H1 (cell line): Measurements from ENCODE around the gene ARMC10. TPM values are rescaled to one million over a fixed set of nuclear protein-coding genes. Genes with fewer than 3 reads are reported as not detected.

ENCODE experiments used
- CTCF ChIA-PET: fragments of 300-600 bp; sonication (Branson Sonifier 250); formaldehyde crosslinking; loops from one replicate; lab custom pipeline; 2021; ENCODE audit not compliant: partially characterized antibody; lab: Charles Lee
- POLR2A ChIA-PET: fragments of 300-600 bp; sonication (Branson Sonifier 250); formaldehyde crosslinking; loops from one replicate; lab custom pipeline; 2021; ENCODE audit warnings: inconsistent platforms; ENCODE audit not compliant: partially characterized antibody; lab: Charles Lee
- DNase-seq, 2 experiments: peaks; one replicate each; pipeline versions ENCODE4 v3.0.0 to v3.0.0-alpha.2; 2010 to 2022; ENCODE audit warnings: low spot score in 2 of 2, low read depth in 1 of 2, mixed read lengths in 1 of 2
- FAIRE-seq: peaks from 2 replicates; lab custom pipeline; 2011; peaks lifted over from hg19 to GRCh38; lab: Jason Lieb, UNC
- H2AFZ ChIP-seq: 2 replicates; pipeline ENCODE4 v1.8.1; 2012; ENCODE audit warnings: low read length, inconsistent platforms
- H2AK5ac ChIP-seq: 2 replicates; pipeline ENCODE4 v1.6.1; 2013; ENCODE audit warnings: low read depth, low read length
- H2BK120ac ChIP-seq: replicated peaks from 2 replicates; pipeline ENCODE3; 2013; ENCODE audit warnings: low read depth, low read length, inconsistent platforms
- H2BK12ac ChIP-seq: 2 replicates; pipeline ENCODE4 v1.6.1; 2013; ENCODE audit warnings: low read depth, low read length
- H2BK15ac ChIP-seq: 2 replicates; pipeline ENCODE4 v1.6.1; 2013; ENCODE audit warnings: low read length
- H2BK20ac ChIP-seq: 2 replicates; pipeline ENCODE4 v1.6.1; 2013; ENCODE audit warnings: low read length
- H2BK5ac ChIP-seq: 2 replicates; pipeline ENCODE4 v1.6.1; 2013; ENCODE audit warnings: low read depth, low read length
- H3K14ac ChIP-seq: 2 replicates; pipeline ENCODE4 v1.6.1; 2013; ENCODE audit warnings: inconsistent platforms; ENCODE audit not compliant: insufficient read length
- H3K18ac ChIP-seq: 2 replicates; pipeline ENCODE4 v1.6.1; 2013; ENCODE audit warnings: low read length; ENCODE audit errors: extremely low read depth
- H3K23ac ChIP-seq: 2 replicates; pipeline ENCODE4 v1.6.1; 2013; ENCODE audit warnings: inconsistent platforms; ENCODE audit not compliant: insufficient read length
- H3K23me2 ChIP-seq: 2 replicates; pipeline ENCODE4 v1.6.1; 2013; ENCODE audit warnings: low read depth, low read length
- H3K27ac ChIP-seq: 2 replicates; pipeline ENCODE4 v1.6.1; 2011; ENCODE audit warnings: low read depth, low read length, inconsistent platforms
- H3K27me3 ChIP-seq, 4 experiments: replicated peaks in 1 of 4; 1 replicate in 1 of 4; 2 replicates in 3 of 4; pipeline versions ENCODE4 v1.6.1 to v1.8.1; 2011 to 2013; ENCODE audit warnings: low read length in 3 of 4, mild to moderate bottlenecking in 3 of 4, inconsistent platforms in 2 of 4, mixed read lengths in 2 of 4, moderate library complexity in 1 of 4; ENCODE audit not compliant: control insufficient read depth in 3 of 4, insufficient read depth in 3 of 4; ENCODE audit errors: extremely low read depth in 1 of 4
- H3K36me3 ChIP-seq, 4 experiments: 2 replicates each; pipeline versions ENCODE4 v1.6.1 to v1.8.1; 2011 to 2013; ENCODE audit warnings: mild to moderate bottlenecking in 4 of 4, low read length in 3 of 4, moderate library complexity in 2 of 4, control low read depth in 1 of 4, inconsistent platforms in 1 of 4; ENCODE audit not compliant: insufficient read depth in 4 of 4, control insufficient read depth in 2 of 4
- H3K4ac ChIP-seq: replicated peaks from 2 replicates; pipeline ENCODE3; 2013; ENCODE audit warnings: low read length, low read depth, mixed read lengths, inconsistent platforms; ENCODE audit not compliant: insufficient read length
- H3K4me1 ChIP-seq, 4 experiments: replicated peaks in 1 of 4; 1 replicate in 1 of 4; 2 replicates in 3 of 4; pipeline versions ENCODE4 v1.6.1 to v1.8.1; 2011 to 2013; ENCODE audit warnings: low read length in 3 of 4, inconsistent platforms in 2 of 4, mixed read lengths in 1 of 4; ENCODE audit not compliant: insufficient read depth in 4 of 4, control insufficient read depth in 3 of 4
- H3K4me2 ChIP-seq, 2 experiments: 2 replicates each; pipeline versions ENCODE4 v1.6.1 to v1.8.1; 2011 to 2013; ENCODE audit warnings: low read depth in 2 of 2, low read length in 2 of 2, control low read depth in 1 of 2, inconsistent platforms in 1 of 2, mild to moderate bottlenecking in 1 of 2; ENCODE audit not compliant: insufficient read depth in 1 of 2
- H3K4me3 ChIP-seq, 4 experiments: fragments of 200-600, 300-600 bp in 1 of 4; sonication (generic), shearing (Covaris generic), sonication (Bioruptor Twin) in 1 of 4; 2 replicates each; pipeline versions ENCODE4 v1.5.1 to v1.8.1; 2011 to 2016; ENCODE audit warnings: low read length in 4 of 4, low read depth in 3 of 4, control low read depth in 2 of 4, inconsistent platforms in 2 of 4, mild to moderate bottlenecking in 2 of 4, mixed read lengths in 1 of 4, moderate library complexity in 1 of 4; ENCODE audit not compliant: insufficient read depth in 2 of 4; ENCODE audit errors: extremely low read depth in 1 of 4
- H3K56ac ChIP-seq: replicated peaks from 2 replicates; pipeline ENCODE3; 2013; ENCODE audit warnings: low read depth, mild to moderate bottlenecking, mixed read lengths, low read length, inconsistent platforms; ENCODE audit not compliant: insufficient read length
- H3K79me1 ChIP-seq: 2 replicates; pipeline ENCODE4 v1.6.1; 2013; ENCODE audit warnings: low read depth, low read length, control low read depth
- H3K79me2 ChIP-seq, 2 experiments: 2 replicates each; pipeline versions ENCODE4 v1.6.1 to v1.8.1; 2012 to 2013; ENCODE audit warnings: low read length in 2 of 2, mild to moderate bottlenecking in 2 of 2, inconsistent platforms in 1 of 2; ENCODE audit not compliant: insufficient read depth in 2 of 2, control insufficient read depth in 1 of 2
- H3K9ac ChIP-seq, 4 experiments: replicated peaks in 1 of 4; 1 replicate in 1 of 4; 2 replicates in 3 of 4; pipeline versions ENCODE4 v1.6.1 to v1.8.1; 2011 to 2013; ENCODE audit warnings: low read depth in 3 of 4, low read length in 3 of 4, control low read depth in 2 of 4, mild to moderate bottlenecking in 2 of 4, moderate library complexity in 2 of 4, inconsistent platforms in 1 of 4; ENCODE audit errors: extremely low read depth in 1 of 4
- H3K9me3 ChIP-seq, 2 experiments: 2 replicates each; pipeline versions ENCODE4 v1.6.1 to v1.8.1; 2012 to 2013; ENCODE audit warnings: mild to moderate bottlenecking in 2 of 2, moderate library complexity in 2 of 2, control low read depth in 1 of 2, inconsistent platforms in 1 of 2, low read depth in 1 of 2, low read length in 1 of 2, mixed read lengths in 1 of 2; ENCODE audit not compliant: insufficient read depth in 2 of 2
- H4K20me1 ChIP-seq, 2 experiments: replicated peaks in 1 of 2; 2 replicates each; pipeline versions ENCODE3 to v1.8.1; 2011 to 2013; ENCODE audit warnings: inconsistent platforms in 2 of 2, low read length in 2 of 2, mild to moderate bottlenecking in 1 of 2; ENCODE audit not compliant: insufficient read depth in 2 of 2, control insufficient read depth in 1 of 2
- H4K5ac ChIP-seq: 2 replicates; pipeline ENCODE4 v1.6.1; 2013; ENCODE audit warnings: low read length, low read depth, mixed read lengths, inconsistent platforms; ENCODE audit not compliant: insufficient read length
- H4K8ac ChIP-seq: 2 replicates; pipeline ENCODE4 v1.8.0; 2013; ENCODE audit warnings: mild to moderate bottlenecking, moderate library complexity, low read length, inconsistent platforms; ENCODE audit not compliant: insufficient read depth; ENCODE audit errors: extremely low read depth
- H4K91ac ChIP-seq: replicated peaks from 2 replicates; pipeline ENCODE3; 2013; ENCODE audit warnings: low read length, mixed read lengths, inconsistent platforms; ENCODE audit not compliant: insufficient read length
- ATF2 ChIP-seq: IDR thresholded peaks from 2 replicates; pipeline ENCODE4 v1.6.1; 2012; ENCODE audit warnings: low read length, inconsistent platforms
- BRCA1 ChIP-seq: IDR thresholded peaks from 2 replicates; pipeline ENCODE4 v1.6.1; 2012; ENCODE audit warnings: low read depth, low read length, improper control_type of control experiment
- CREB1 ChIP-seq: IDR thresholded peaks from 2 replicates; pipeline ENCODE4 v1.6.1; 2012; ENCODE audit warnings: inconsistent platforms
- EGR1 ChIP-seq: IDR thresholded peaks from 2 replicates; pipeline ENCODE4 v1.6.1; 2011; ENCODE audit warnings: low read depth, low read length, borderline replicate concordance
- EZH2 ChIP-seq: fragments of 200-600 bp; sonication (generic); IDR thresholded peaks from 2 replicates; pipeline ENCODE4 v1.7.1; 2012; ENCODE audit warnings: low read depth, mild to moderate bottlenecking, moderate library complexity, low read length, inconsistent platforms; ENCODE audit not compliant: severe bottlenecking
- GABPA ChIP-seq: IDR thresholded peaks from 2 replicates; pipeline ENCODE4 v1.6.1; 2011; ENCODE audit warnings: mild to moderate bottlenecking, low read length, moderate library complexity, borderline replicate concordance; ENCODE audit not compliant: insufficient read depth
- JUN ChIP-seq: IDR thresholded peaks from 2 replicates; pipeline ENCODE4 v1.6.1; 2011; ENCODE audit warnings: low read depth, mild to moderate bottlenecking, improper control_type of control experiment, low read length
- KDM4A ChIP-seq: IDR thresholded peaks from one replicate; pipeline ENCODE4 v1.7.1; 2012; ENCODE audit warnings: low read depth, mild to moderate bottlenecking, moderate library complexity, low read length, inconsistent platforms; ENCODE audit not compliant: severe bottlenecking
- POLR2AphosphoS5 ChIP-seq: IDR thresholded peaks from 2 replicates; pipeline ENCODE4 v1.6.1; 2011; ENCODE audit warnings: low read depth, low read length
- POU5F1 ChIP-seq: IDR thresholded peaks from 2 replicates; pipeline ENCODE4 v1.6.1; 2011; ENCODE audit warnings: low read depth, mild to moderate bottlenecking, low read length, moderate library complexity
- RFX5 ChIP-seq: IDR thresholded peaks from 2 replicates; pipeline ENCODE4 v1.6.1; 2011; ENCODE audit warnings: low read depth, low read length, improper control_type of control experiment, borderline replicate concordance
- RXRA ChIP-seq: IDR thresholded peaks from 2 replicates; pipeline ENCODE4 v1.6.1; 2011; ENCODE audit warnings: low read depth, mild to moderate bottlenecking, low read length, moderate library complexity; ENCODE audit not compliant: insufficient read depth
- SP1 ChIP-seq: IDR thresholded peaks from 2 replicates; pipeline ENCODE4 v1.6.1; 2011; ENCODE audit warnings: low read depth, low read length
- SP4 ChIP-seq: IDR thresholded peaks from 2 replicates; pipeline ENCODE4 v1.6.1; 2012; ENCODE audit warnings: low read length, inconsistent platforms
- WGBS, 2 experiments: shearing (Covaris generic) in 1 of 2; methylation state at CpG; one replicate each; pipeline versions ENCODE4 v1.1.6 to v1.1.7; 2013 to 2015; ENCODE audit warnings: low lambda C conversion rate in 2 of 2, mixed read lengths in 2 of 2, inconsistent platforms in 1 of 2, low coverage in 1 of 2, missing lambda C conversion rate in 1 of 2; ENCODE audit not compliant: insufficient replicate concordance in 2 of 2, insufficient coverage in 1 of 2, insufficient read length in 1 of 2; ENCODE audit errors: extremely low coverage in 1 of 2, missing lambda C conversion rate in 1 of 2; 5-methylcytosine and 5-hydroxymethylcytosine counted together
- polyA plus RNA-seq, 7 experiments: library from polyadenylated mRNA; depleted of rRNA in 3 of 7; stranded (reverse) in 5 of 7; unstranded in 2 of 7; fragments of >200 nt in 5 of 7; fragments of 200-250 nt in 2 of 7; gene quantifications; 1 replicate in 5 of 7; 2 replicates in 1 of 7; 4 replicates in 1 of 7; pipeline versions ENCODE4 v1.2.1 to v1.2.3, GENCODE V29; 2011 to 2013; ENCODE audit warnings: missing spikeins in 2 of 7, mixed read lengths in 2 of 7
- total RNA-seq: library from RNA; stranded (reverse); fragmentation: NEBNext Ultra II Directional; extraction: Animal tissue kit (Norgen Biotek cat#: 25700); gene quantifications from 2 replicates; pipeline ENCODE4 v1.2.1, GENCODE V29; 2021

The ARMC10 gene
- total and polyA plus RNA-seq, 2 of the 8 experiments (the other 6 are each of a cell fraction or from before 2014, with no cell fraction given): 16.4 to 44.3 TPM

DNA sequence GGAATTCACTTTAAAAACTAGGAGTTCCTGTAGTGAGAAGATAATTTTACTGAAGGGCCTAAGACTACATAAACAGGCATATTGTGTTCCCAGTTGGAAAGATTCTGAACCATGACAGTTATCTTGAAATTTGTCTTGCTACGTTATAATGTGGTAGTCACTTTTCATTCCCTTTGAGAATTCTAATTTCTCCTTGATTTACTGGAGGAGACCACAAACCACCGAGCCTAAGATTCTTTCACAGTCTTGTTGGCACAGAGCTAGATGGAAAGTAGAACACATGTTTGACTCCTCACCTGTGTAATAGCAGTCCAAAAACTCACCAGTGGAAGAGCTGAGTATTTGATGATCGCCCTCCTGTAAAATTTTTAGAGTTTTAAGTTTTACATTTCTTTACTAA, 4.9 kb downstream of the ARMC10 start:
- CTCF ChIA-PET: no interaction called here
- no peak overlapping the region for H3K27ac ChIP-seq
- no peak for DNase-seq
- H4K8ac ChIP-seq: no peak overlapping the region
- WGBS, 2 experiments: 86% methylated on average over 3 of the region's 3 CpGs; no CpG with 5 or more reads in 1 of the 2 experiments
- no peak overlapping the region for H3K23ac ChIP-seq
- H3K27me3 ChIP-seq: no peaks in the 10 kb centered on the region
- no peak overlapping the region for H4K5ac ChIP-seq
- peaks cover 0 to 2% (median 0%) of the 10 kb centered on the region in 4 experiments; a peak in 1 of 7 replicates for H3K4me1 ChIP-seq
- H2BK15ac ChIP-seq: no peak overlapping the region
- H2AK5ac ChIP-seq: no peak overlapping the region
- no peaks in the 10 kb centered on the region for H4K20me1 ChIP-seq
- peaks cover 2% of the 10 kb centered on the region for H3K23me2 ChIP-seq
- no peak overlapping the region for H2BK120ac ChIP-seq
- H3K4me2 ChIP-seq: no peak overlapping the region
- H2AFZ ChIP-seq: no peak overlapping the region
- POLR2A ChIA-PET: no interaction called here
- H3K14ac ChIP-seq: no peak overlapping the region
- no peak overlapping the region for H2BK12ac ChIP-seq
- no peak overlapping the region for H3K4me3 ChIP-seq
- H3K18ac ChIP-seq: no peak overlapping the region
- no peak overlapping the region for H2BK5ac ChIP-seq
- no peak overlapping the region for H4K91ac ChIP-seq
- H3K79me2 ChIP-seq: peaks cover 0 to 45% of the 10 kb centered on the region in 2 experiments; a peak in 2 of 4 replicates
- no peak overlapping the region for H3K4ac ChIP-seq
- no peak overlapping the region for H3K56ac ChIP-seq
- no peaks in the 10 kb centered on the region; the same call in 1 of the 2 replicates for H3K79me1 ChIP-seq
- H3K36me3 ChIP-seq: peaks cover 4 to 14% (median 5%) of the 10 kb centered on the region in 4 experiments; a peak in 5 of 8 replicates
- FAIRE-seq: no peak
- H3K9ac ChIP-seq: no peak overlapping the region
- no peak overlapping the region for H2BK20ac ChIP-seq
- TF ChIP-seq EGR1 (no peak), ATF2 (no peak), KDM4A (no peak), BRCA1 (no peak), CREB1 (no peak), RXRA (no peak), GABPA (no peak), POLR2AphosphoS5 (no peak), JUN (no peak), SP1 (no peak), SP4 (no peak), POU5F1 (no peak), RFX5 (no peak), EZH2 (no peak)
- H3K9me3 ChIP-seq: no peaks in the 10 kb centered on the region
